ENCODE measurements around the gene DYNLT1.

DNA sequence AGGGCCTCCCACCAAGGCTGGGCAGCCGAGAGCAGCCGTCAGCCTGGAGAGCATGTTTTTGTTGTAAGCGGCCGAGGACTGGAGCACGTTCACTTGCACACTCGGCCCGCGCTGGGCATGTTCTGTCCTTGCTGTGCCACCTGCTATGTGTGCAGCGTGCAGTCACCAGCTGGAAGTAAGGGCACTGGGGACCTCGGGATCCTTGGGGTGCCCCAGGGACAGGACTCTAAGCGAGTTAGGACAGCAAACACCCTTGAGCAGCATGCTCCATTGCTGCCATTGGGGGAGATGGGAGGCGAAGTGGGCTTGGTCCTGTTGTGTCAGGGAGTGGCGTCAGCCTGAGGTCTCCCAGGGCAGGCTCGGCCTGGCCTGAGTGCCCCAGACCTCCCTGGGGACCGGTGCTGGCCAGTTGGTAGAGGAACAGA lies 18.6 kb downstream of the DYNLT1 start:
- TF ChIP-seq CTCF (IDR thresholded peaks at IDR 0.05; ENCODE audit: poor library complexity, severe bottlenecking) (no peak), POLR2AphosphoS5 (IDR thresholded peaks at IDR 0.05) (no peak), EP300 (conservative IDR thresholded peaks at IDR 0.05; ENCODE audit: poor library complexity, severe bottlenecking) (no peak)

Measured in neural cell (in vitro differentiated cells).